Upper lobe of left lung (tissue), 6 donors: Measurements from ENCODE around the gene TADA1. TPM values are rescaled to one million over a fixed set of nuclear protein-coding genes. Genes with fewer than 3 reads are reported as not detected.

ENCODE experiments used
- ATAC-seq, 2 donors: fragments of 200-7000 bp; cut with Tn5 transposase; one replicate each; pipeline ENCODE4 v1.9.1; 2022; ENCODE audit warnings: mild to moderate bottlenecking in 2 of 2, moderate library complexity in 2 of 2; ENCODE audit not compliant: low FRiP score in 2 of 2
- DNase-seq, 2 donors: peaks; one replicate each; pipeline ENCODE4 v3.0.0-alpha.2; 2019 to 2020
- H3K27ac ChIP-seq, 4 donors: fragments of 200-600 bp; sonication (generic); one replicate each; pipeline ENCODE4 v1.5.1; 2016 to 2019
- H3K27me3 ChIP-seq, 4 donors: fragments of 200-600 bp; sonication (generic); one replicate each; pipeline ENCODE4 v1.5.1; 2017 to 2019
- H3K36me3 ChIP-seq, 4 donors: fragments of 200-600 bp; sonication (generic); one replicate each; pipeline ENCODE4 v1.5.1; 2016 to 2019
- H3K4me1 ChIP-seq, 4 donors: fragments of 200-600 bp; sonication (generic); one replicate each; pipeline ENCODE4 v1.5.1; 2018 to 2019
- H3K4me3 ChIP-seq, 4 donors: fragments of 200-600 bp; sonication (generic); one replicate each; pipeline ENCODE4 v1.5.1; 2017 to 2019; ENCODE audit warnings: mild to moderate bottlenecking in 2 of 4, moderate library complexity in 1 of 4
- H3K9me3 ChIP-seq, 4 donors: fragments of 200-600 bp; sonication (generic); one replicate each; pipeline ENCODE4 v1.5.1; 2018 to 2019
- EP300 ChIP-seq, 4 donors: sonication (generic); formaldehyde crosslinking; IDR thresholded peaks; one replicate each; pipeline ENCODE4 v1.5.1; 2017; ENCODE audit warnings: antibody characterized with exemption in 4 of 4, control low read depth in 2 of 4
- POLR2A ChIP-seq, 4 donors: fragments of 450-650 bp; IDR thresholded peaks; one replicate each; pipeline ENCODE4 v1.5.1; 2016 to 2017; ENCODE audit warnings: antibody characterized with exemption in 4 of 4, mild to moderate bottlenecking in 2 of 4
- POLR2AphosphoS5 ChIP-seq, 2 donors: sonication (generic); formaldehyde crosslinking; IDR thresholded peaks; one replicate each; pipeline ENCODE4 v1.5.1; 2017; ENCODE audit warnings: antibody characterized with exemption in 2 of 2
- WGBS, 2 donors: methylation state at CpG; one replicate each; pipeline ENCODE4 v1.1.5; 2017 to 2018; 5-methylcytosine and 5-hydroxymethylcytosine counted together
- total RNA-seq, 6 donors: library from RNA; depleted of rRNA in 4 of 6; stranded (reverse); fragments of >200 nt in 4 of 6; gene quantifications; one replicate each; pipeline versions ENCODE4 v1.1.0 to v1.2.1, GENCODE V29; 2016 to 2021
- TF ChIP-seq, protein P1 (sequence below), 6 experiments: fragments of 450-650 bp in 4 of 6; fragments of 200-600 bp in 2 of 6; sonication (generic) in 2 of 6; IDR thresholded peaks; one replicate each; pipeline ENCODE4 v1.5.1; 2016 to 2019; ENCODE audit warnings: antibody characterized with exemption in 6 of 6
- donor health status: DM: no; HTN: no; CAD: no; lungs with moderate emphysema.
- donor health status: DM: no; HTN: yes; CAD: no; lungs with severe emphysema.

Gene TADA1
- total RNA-seq, 6 donors from 2014 or later = 2.6 to 15.3 (median 8.5) TPM

DNA sequence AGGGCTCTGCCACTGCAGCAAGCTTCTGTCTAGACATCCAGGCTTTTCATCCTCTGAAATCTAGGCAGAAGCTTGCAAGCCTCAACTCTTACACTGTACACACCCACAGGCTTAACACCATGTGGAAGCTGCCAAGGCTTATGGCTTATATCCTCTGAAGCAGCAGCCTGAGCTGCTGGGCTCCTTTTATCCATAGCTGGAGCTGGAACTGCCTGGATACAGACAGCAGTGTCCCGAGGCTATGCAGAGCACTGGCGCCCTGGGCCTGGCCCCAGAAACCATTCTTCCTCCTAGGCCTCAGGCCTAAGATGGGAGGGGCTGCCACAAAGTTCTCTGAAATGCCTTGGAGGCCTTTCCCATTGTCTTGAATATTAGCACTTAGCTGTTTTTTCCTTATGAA lies 56.1 kb downstream of the TADA1 start:
- no peak for TF ChIP-seq POLR2AphosphoS5 (IDR thresholded peaks at IDR 0.05)
- no peak for TF ChIP-seq EP300 (IDR thresholded peaks at IDR 0.05)
- no peak for TF ChIP-seq POLR2A (IDR thresholded peaks at IDR 0.05)
- TF ChIP-seq, protein P1, sequence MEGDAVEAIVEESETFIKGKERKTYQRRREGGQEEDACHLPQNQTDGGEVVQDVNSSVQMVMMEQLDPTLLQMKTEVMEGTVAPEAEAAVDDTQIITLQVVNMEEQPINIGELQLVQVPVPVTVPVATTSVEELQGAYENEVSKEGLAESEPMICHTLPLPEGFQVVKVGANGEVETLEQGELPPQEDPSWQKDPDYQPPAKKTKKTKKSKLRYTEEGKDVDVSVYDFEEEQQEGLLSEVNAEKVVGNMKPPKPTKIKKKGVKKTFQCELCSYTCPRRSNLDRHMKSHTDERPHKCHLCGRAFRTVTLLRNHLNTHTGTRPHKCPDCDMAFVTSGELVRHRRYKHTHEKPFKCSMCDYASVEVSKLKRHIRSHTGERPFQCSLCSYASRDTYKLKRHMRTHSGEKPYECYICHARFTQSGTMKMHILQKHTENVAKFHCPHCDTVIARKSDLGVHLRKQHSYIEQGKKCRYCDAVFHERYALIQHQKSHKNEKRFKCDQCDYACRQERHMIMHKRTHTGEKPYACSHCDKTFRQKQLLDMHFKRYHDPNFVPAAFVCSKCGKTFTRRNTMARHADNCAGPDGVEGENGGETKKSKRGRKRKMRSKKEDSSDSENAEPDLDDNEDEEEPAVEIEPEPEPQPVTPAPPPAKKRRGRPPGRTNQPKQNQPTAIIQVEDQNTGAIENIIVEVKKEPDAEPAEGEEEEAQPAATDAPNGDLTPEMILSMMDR (IDR thresholded peaks at IDR 0.05) = no peak
- no peaks in the 10 kb centered on the region for H3K36me3 ChIP-seq
- no peak for DNase-seq
- peaks cover 0 to 7% (median 1%) of the 10 kb centered on the region in 4 donors for H3K9me3 ChIP-seq
- 79 to 94% methylated on average over 2 of the region's 2 CpGs for WGBS, 2 donors
- H3K4me1 ChIP-seq = no peaks in the 10 kb centered on the region
- ATAC-seq = no peak
- H3K27ac ChIP-seq = no peak overlapping the region
- H3K4me3 ChIP-seq = no peak overlapping the region
- H3K27me3 ChIP-seq = no peaks in the 10 kb centered on the region

DNA sequence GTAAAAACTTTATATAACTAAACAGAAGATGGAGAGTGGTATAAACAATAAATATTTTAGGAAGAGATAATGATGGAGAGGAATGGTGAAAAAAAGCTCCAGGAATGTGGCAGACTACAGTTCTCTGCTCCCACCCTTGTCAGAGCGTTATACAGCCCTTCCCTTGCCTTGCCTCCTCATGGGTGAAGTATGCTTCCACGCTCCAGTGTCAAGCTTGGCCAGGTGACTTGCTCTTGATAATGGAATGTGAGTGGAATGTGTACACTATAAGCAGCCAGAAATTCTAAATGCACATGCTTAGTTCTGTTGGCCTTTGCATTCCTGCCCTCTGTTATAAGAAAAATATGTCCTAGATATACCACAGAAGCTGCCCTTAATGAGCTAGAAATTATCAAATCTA lies 61.5 kb downstream of the TADA1 start:
- ATAC-seq = peak; percentile 51 to 92
- Histone ChIP-seq H3K27ac (peak overlapping the region in 1 of 4 donors; percentile 33), H3K9me3 (peaks cover 0 to 2% (median 0%) of the 10 kb centered on the region in 4 donors), H3K27me3 (no peaks in the 10 kb centered on the region), H3K4me3 (no peak overlapping the region), H3K36me3 (no peaks in the 10 kb centered on the region), H3K4me1 (no peaks in the 10 kb centered on the region)
- WGBS, 2 donors = 42 to 57% methylated on average over 2 of the region's 2 CpGs
- DNase-seq = peak in 1 of 2 donors; percentile 57
- TF ChIP-seq POLR2AphosphoS5 (IDR thresholded peaks at IDR 0.05) (no peak), EP300 (IDR thresholded peaks at IDR 0.05) (peak in 1 of 4 donors; percentile 63), POLR2A (IDR thresholded peaks at IDR 0.05) (no peak)
- TF ChIP-seq, protein P1 (IDR thresholded peaks at IDR 0.05) = no peak

DNA sequence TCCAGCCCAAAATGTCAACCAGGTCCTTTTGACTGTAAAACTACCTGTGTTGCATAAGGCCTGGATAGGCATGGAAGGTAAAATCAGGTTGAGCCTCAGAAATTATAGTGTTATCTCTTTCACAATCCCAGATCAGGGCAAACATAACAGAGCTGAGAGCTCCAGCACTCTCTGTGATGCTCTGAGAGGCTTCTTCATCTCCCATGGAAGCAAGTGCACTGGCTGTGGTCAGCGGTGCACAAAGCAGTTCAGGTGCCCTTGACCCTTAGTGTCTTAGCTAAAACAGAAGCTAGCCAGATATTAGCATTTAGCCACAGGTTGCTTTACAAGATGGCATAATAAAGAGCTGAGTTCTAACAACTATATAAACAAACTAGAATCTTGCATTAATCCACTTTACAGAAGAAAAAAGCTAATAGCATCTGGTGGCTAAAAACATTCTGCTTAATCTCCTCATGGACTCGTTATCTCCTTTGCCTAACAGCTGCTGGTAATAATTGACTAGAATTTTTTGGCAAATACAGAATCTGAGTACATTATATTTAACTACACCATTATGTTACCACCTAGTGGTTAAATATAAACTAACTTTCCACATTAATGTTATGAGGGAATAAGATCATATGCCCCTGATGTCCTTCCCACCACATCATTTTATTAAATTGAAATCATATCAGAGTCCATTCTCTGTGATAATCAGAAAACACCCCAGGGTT lies 62.4 kb downstream of the TADA1 start:
- 26 to 34% methylated on average over 2 of the region's 2 CpGs for WGBS, 2 donors

DNA sequence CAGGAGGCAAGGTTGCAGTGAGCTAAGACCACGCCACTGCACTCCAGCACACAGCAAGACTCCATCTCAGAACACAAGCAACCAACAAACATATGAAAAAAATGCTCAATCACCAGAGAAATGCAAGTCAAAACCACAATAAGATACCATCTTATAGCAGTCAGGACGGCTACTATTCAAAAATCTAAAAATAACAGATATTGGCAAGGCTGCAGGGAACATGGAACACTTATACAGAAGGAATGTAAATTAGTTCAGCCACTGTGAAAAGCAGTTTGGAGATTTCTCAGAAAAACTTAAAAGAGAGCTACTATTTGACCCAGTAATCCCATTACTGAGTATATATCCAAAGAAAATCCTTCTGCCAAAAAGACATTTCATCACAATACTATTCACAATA lies 64.4 kb downstream of the TADA1 start:
- Histone ChIP-seq H3K27me3 (no peaks in the 10 kb centered on the region), H3K9me3 (no peaks in the 10 kb centered on the region), H3K36me3 (no peaks in the 10 kb centered on the region), H3K27ac (no peak overlapping the region), H3K4me1 (no peaks in the 10 kb centered on the region), H3K4me3 (no peak overlapping the region)
- DNase-seq (no peak), ATAC-seq (no peak)
- no peak for TF ChIP-seq POLR2AphosphoS5 (IDR thresholded peaks at IDR 0.05)
- TF ChIP-seq EP300 (IDR thresholded peaks at IDR 0.05) = no peak
- TF ChIP-seq, protein P1 (IDR thresholded peaks at IDR 0.05) = no peak
- 52% methylated on average over 2 of the region's 2 CpGs for WGBS, 2 donors

More for the DNA sequence above, 62.4 kb downstream of the TADA1 start:
- H3K4me1 ChIP-seq = no peaks in the 10 kb centered on the region
- H3K27me3 ChIP-seq = no peaks in the 10 kb centered on the region
- DNase-seq (no peak), ATAC-seq (no peak)
- H3K9me3 ChIP-seq = no peaks in the 10 kb centered on the region
- H3K4me3 ChIP-seq = no peak overlapping the region
- peak overlapping the region in 2 of 4 donors; percentile 5 to 8 for H3K27ac ChIP-seq
- H3K36me3 ChIP-seq = no peaks in the 10 kb centered on the region
- no peak for TF ChIP-seq EP300 (IDR thresholded peaks at IDR 0.05)
- TF ChIP-seq, protein P1 (IDR thresholded peaks at IDR 0.05) = no peak
- TF ChIP-seq POLR2AphosphoS5 (IDR thresholded peaks at IDR 0.05) = no peak
- TF ChIP-seq POLR2A (IDR thresholded peaks at IDR 0.05) = no peak

DNA sequence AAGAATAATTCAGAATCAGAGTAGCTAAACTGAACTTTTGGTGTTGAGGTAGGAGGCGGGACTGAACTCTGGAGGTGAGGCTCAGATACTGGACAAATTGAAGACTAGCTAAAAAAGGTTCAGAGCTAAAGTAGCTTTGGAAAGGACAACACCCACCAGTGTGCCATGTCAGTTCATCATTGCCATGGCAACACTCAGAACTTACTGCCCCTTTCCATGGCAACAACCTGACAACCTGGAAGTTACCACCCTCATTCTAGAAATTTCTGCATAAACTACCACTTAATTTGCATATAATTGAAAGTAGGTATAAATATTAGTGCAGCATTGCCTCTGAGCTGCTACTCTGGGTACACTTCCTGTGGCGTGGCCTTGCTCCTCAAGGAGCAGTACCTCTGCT lies 67.1 kb downstream of the TADA1 start:
- 85 to 93% methylated on average over 1 to 2 of the region's 2 CpGs for WGBS, 2 donors
- H3K27ac ChIP-seq = no peak overlapping the region
- no peaks in the 10 kb centered on the region for H3K27me3 ChIP-seq
- no peaks in the 10 kb centered on the region for H3K9me3 ChIP-seq
- H3K36me3 ChIP-seq = no peaks in the 10 kb centered on the region
- ATAC-seq (no peak), DNase-seq (no peak)
- TF ChIP-seq POLR2AphosphoS5 (IDR thresholded peaks at IDR 0.05) (no peak), POLR2A (IDR thresholded peaks at IDR 0.05) (no peak), EP300 (IDR thresholded peaks at IDR 0.05) (no peak)
- TF ChIP-seq, protein P1 (IDR thresholded peaks at IDR 0.05) = no peak
- no peaks in the 10 kb centered on the region for H3K4me1 ChIP-seq
- no peak overlapping the region for H3K4me3 ChIP-seq
